Uterus (tissue), 4 donors: ENCODE measurements around the gene FSTL3. TPM values are rescaled to one million over a fixed set of nuclear protein-coding genes. Genes with fewer than 3 reads are reported as not detected.

Experiments used
- DNase-seq, 2 donors: peaks; one replicate each; pipeline ENCODE4 v3.0.0-alpha.2; 2019 to 2020
- H3K27ac ChIP-seq, 2 donors: fragments of 200-600 bp; sonication (generic); 1 replicate in 1 of 2; 2 replicates in 1 of 2; pipeline ENCODE4 v1.5.1; 2016 to 2018
- H3K27me3 ChIP-seq, 2 donors: fragments of 200-600 bp; sonication (generic); one replicate each; pipeline ENCODE4 v1.5.1; 2018 to 2019; ENCODE audit warnings: control low read depth in 1 of 2
- H3K36me3 ChIP-seq, 2 donors: fragments of 200-600 bp; sonication (generic); one replicate each; pipeline ENCODE4 v1.5.1; 2019; ENCODE audit warnings: control low read depth in 1 of 2
- H3K4me1 ChIP-seq, 2 donors: fragments of 200-600 bp; sonication (generic); one replicate each; pipeline ENCODE4 v1.5.1; 2018 to 2019; ENCODE audit warnings: control low read depth in 1 of 2
- H3K4me3 ChIP-seq, 2 donors: fragments of 200-600 bp; sonication (generic); 1 replicate in 1 of 2; 2 replicates in 1 of 2; pipeline ENCODE4 v1.5.1; 2018 to 2019; ENCODE audit warnings: mild to moderate bottlenecking in 1 of 2
- H3K9me3 ChIP-seq, 2 donors: fragments of 200-600 bp; sonication (generic); one replicate each; pipeline ENCODE4 v1.5.1; 2019; ENCODE audit warnings: control low read depth in 1 of 2
- POLR2A ChIP-seq, 2 donors: fragments of 450-650 bp; IDR thresholded peaks; one replicate each; pipeline ENCODE4 v1.6.1; 2016; ENCODE audit warnings: antibody characterized with exemption in 2 of 2, mild to moderate bottlenecking in 1 of 2, moderate library complexity in 1 of 2
- intact Hi-C: fragments of 100-400 bp; cut with DNase I; formaldehyde crosslinking; loops from one replicate; pipeline ENCODE4 v1.15.1; 2023; ENCODE audit warnings: low total_unique reads
- total RNA-seq, 4 donors: library from RNA; depleted of rRNA in 3 of 4; stranded (reverse); fragments of >200 nt in 3 of 4; gene quantifications; one replicate each; pipeline versions ENCODE4 v1.1.0 to v1.2.4, GENCODE V29; 2014 to 2023
- TF ChIP-seq, protein P1 (sequence below), 4 experiments: fragments of 200-600 bp in 2 of 4; fragments of 450-650 bp in 2 of 4; sonication (generic) in 2 of 4; IDR thresholded peaks; one replicate each; pipeline ENCODE4 v1.5.1; 2016 to 2019; ENCODE audit warnings: antibody characterized with exemption in 4 of 4, mild to moderate bottlenecking in 2 of 4, moderate library complexity in 1 of 4
- donor health status: DM: yes; HTN: yes; CAD: no.

Gene FSTL3
- total RNA-seq, 4 donors from 2014 or later: 25.3 to 71.7 (median 37.3) TPM

DNA sequence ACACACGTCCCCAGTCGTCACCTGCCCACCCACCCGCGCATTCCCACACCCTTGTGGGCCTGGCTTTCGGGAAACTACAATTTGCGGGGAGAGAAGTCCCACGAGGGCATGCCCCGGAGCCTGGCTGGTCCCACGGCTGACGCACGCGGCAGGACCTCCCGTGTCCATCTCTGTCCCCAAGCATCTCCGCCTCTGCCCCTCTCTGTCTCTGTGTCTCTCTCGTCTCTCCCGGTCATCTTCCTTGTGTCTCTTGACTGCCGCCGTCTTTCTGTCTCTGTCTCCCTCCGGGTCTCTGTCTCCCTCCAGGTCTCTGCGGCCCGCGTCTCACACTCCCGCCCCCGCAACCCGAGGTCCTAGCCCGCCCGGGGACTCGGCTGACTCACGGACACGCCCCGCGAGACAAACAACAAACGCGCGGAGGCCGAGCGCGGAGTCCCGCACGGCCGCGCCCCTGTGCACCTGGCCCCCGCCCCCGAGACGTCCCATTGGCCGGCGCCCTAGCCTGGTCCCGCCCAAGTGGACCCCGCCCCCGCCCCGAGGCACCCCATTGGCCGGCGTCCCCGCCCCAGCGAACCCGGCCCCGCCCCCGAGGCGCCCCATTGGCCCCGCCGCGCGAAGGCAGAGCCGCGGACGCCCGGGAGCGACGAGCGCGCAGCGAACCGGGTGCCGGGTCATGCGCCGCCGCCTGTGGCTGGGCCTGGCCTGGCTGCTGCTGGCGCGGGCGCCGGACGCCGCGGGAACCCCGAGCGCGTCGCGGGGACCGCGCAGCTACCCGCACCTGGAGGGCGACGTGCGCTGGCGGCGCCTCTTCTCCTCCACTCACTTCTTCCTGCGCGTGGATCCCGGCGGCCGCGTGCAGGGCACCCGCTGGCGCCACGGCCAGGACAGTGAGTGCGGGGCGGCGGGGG, 36.7 kb upstream of the FSTL3 start, which contains the start of gene FGF22:
FGF22 (plus strand) TSS at position 627 of the 908 bp plus-strand sequence; CDS start at position 674, 47 bp downstream.
- intact Hi-C loops: no loop called here
- H3K36me3 ChIP-seq: no peaks in the 10 kb centered on the region
- peak; percentile 91 to 93 for DNase-seq
- peak within 1 kb of the TSS in 1 of 2 donors; percentile 64 for H3K27ac ChIP-seq
- peak within 1 kb of the TSS; percentile 21 to 44 for H3K4me3 ChIP-seq
- H3K4me1 ChIP-seq: peaks cover 0 to 16% of the 10 kb centered on the region in 2 donors
- no peaks in the 10 kb centered on the region for H3K27me3 ChIP-seq
- no peak for TF ChIP-seq POLR2A (IDR thresholded peaks at IDR 0.05)
- TF ChIP-seq, protein P1, sequence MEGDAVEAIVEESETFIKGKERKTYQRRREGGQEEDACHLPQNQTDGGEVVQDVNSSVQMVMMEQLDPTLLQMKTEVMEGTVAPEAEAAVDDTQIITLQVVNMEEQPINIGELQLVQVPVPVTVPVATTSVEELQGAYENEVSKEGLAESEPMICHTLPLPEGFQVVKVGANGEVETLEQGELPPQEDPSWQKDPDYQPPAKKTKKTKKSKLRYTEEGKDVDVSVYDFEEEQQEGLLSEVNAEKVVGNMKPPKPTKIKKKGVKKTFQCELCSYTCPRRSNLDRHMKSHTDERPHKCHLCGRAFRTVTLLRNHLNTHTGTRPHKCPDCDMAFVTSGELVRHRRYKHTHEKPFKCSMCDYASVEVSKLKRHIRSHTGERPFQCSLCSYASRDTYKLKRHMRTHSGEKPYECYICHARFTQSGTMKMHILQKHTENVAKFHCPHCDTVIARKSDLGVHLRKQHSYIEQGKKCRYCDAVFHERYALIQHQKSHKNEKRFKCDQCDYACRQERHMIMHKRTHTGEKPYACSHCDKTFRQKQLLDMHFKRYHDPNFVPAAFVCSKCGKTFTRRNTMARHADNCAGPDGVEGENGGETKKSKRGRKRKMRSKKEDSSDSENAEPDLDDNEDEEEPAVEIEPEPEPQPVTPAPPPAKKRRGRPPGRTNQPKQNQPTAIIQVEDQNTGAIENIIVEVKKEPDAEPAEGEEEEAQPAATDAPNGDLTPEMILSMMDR (IDR thresholded peaks at IDR 0.05): peak in 1 of 4 experiments; percentile 13
- no peaks in the 10 kb centered on the region for H3K9me3 ChIP-seq

DNA sequence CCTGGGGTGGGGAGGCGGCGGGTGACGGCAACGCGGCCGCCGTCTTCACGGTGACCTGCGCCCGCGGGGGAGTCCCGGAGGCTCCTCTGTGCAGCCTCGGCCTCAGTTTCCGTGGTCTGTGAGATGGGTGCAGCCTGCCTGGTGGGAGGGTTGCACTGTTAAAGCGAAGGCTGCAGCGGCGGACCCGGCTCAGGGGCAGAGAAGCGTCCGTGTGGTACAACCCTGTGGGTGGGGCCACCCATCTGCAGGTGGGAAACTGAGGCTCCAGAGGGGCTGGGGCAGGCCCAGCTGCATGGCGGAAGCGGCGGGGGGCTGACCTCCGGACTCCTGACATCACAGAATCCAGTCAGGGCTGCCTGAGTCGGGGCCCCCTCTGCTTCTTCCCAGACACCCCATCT, 36.0 kb upstream of the FSTL3 start:
- no peaks in the 10 kb centered on the region for H3K36me3 ChIP-seq
- peaks cover 0 to 15% of the 10 kb centered on the region in 2 donors for H3K4me1 ChIP-seq
- TF ChIP-seq, protein P1 (IDR thresholded peaks at IDR 0.05): no peak
- no peak for TF ChIP-seq POLR2A (IDR thresholded peaks at IDR 0.05)
- intact Hi-C loops: no loop called here
- no peaks in the 10 kb centered on the region for H3K9me3 ChIP-seq
- H3K27me3 ChIP-seq: no peaks in the 10 kb centered on the region
- no peak for DNase-seq
- peak overlapping the region in 1 of 2 donors; percentile 64 for H3K27ac ChIP-seq
- peak overlapping the region in 1 of 2 donors; percentile 44 for H3K4me3 ChIP-seq

DNA sequence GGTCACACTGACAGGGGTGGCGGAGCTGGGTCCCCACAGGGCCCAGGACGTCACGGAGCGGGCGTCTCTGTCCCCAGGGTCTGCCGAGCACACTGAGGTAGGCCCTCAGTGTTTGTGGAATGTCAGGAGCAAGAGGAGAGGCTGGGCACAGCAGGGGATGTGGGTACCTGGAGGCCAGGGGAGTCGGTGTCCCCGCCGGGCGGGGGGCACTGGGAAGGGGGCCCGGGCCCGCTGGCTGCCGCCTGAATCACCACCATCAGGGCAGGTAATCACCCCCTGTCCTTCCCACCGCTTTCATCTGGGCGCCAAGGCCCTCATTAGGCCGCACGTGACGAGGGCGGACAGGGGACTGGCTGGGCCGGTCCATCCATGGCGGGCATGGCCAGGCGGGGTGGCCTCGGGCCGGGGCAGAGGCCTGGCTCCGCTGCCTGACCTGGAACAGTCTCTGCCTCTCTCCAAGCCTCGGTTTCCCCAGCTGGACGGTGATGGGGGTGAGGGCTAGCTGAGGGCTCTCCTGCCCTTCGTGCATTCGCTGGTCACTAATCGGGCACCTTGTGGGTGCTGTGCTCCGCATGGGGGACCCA, 35.5 kb upstream of the FSTL3 start:
- Histone ChIP-seq H3K4me3 (no peak overlapping the region), H3K27me3 (no peaks in the 10 kb centered on the region), H3K27ac (peak overlapping the region in 1 of 2 donors; percentile 64), H3K9me3 (no peaks in the 10 kb centered on the region), H3K36me3 (no peaks in the 10 kb centered on the region), H3K4me1 (peaks cover 0 to 15% of the 10 kb centered on the region in 2 donors)
- intact Hi-C loops: no loop called here
- TF ChIP-seq, protein P1 (IDR thresholded peaks at IDR 0.05): no peak
- no peak for TF ChIP-seq POLR2A (IDR thresholded peaks at IDR 0.05)
- no peak for DNase-seq

DNA sequence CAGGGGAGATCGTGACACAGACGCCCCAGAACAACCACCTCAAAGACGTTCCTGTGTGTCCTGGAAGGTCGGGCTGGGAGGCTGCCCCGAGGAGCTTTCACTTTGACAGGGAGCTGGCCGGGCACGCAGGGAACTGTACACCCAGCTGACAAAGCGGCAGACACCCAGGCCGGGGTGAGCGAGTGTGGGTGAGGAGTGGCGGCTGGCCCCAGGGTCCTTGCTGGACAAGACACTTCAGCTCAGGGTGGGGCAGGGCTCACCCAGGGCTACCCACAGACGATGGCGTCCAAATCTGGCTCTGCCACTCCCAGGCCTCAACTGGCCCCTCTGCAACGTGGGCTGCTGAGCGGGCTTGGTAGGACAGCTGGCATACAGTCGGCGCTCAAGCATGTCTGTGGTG, 34.5 kb upstream of the FSTL3 start:
- TF ChIP-seq POLR2A (IDR thresholded peaks at IDR 0.05): no peak
- TF ChIP-seq, protein P1 (IDR thresholded peaks at IDR 0.05): no peak
- intact Hi-C loops: no loop called here
- Histone ChIP-seq H3K27ac (no peak overlapping the region), H3K27me3 (no peaks in the 10 kb centered on the region), H3K9me3 (no peaks in the 10 kb centered on the region), H3K36me3 (no peaks in the 10 kb centered on the region), H3K4me3 (no peak overlapping the region), H3K4me1 (peaks cover 0 to 15% of the 10 kb centered on the region in 2 donors)
- DNase-seq: no peak
